NCI-H2171 treated with DMSO at 0.1 percent for 48 hours (cell line): Measurements from ENCODE around the gene MGMT.

Source experiments
- DNase-seq: peaks from one replicate; lab custom pipeline; 2025; lab: John Stamatoyannopoulos, UW

MGMT gene

DNA sequence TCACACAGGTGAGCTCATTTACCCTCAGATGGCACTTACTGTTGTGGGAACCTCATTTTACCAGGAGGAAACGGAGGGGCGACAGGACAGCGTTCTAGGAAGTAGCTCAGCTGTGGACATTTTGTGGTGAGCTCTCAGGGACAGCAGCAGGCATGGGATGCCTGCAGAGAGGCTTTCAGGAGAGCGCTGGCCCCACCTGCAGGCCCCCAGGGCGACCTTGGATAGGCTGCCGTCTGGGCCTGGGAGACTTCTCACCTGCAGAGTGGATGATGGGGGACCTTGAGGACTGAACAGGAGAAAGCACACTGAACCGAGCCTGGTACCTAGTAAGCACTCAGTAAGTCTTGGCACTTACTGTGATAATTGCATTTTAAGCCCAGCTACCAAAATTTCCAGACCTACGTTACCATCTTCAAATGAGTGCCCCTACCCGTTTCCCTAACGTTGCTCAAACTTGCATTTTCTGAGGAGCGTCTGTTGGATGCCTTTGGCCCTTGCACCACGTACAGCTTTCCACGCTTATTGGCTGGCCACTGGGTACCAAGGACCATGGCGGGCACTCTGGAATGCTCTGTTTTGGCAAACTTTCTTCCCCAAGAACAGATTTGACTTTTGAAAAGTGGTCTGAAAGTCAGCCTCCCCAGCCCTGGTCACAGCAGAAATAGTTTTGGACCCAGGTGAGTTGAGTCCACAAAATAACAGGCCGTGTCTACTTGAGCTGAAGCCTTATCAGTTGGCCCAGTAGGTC lies 273.7 kb downstream of the MGMT start:
- DNase-seq, result no peak

DNA sequence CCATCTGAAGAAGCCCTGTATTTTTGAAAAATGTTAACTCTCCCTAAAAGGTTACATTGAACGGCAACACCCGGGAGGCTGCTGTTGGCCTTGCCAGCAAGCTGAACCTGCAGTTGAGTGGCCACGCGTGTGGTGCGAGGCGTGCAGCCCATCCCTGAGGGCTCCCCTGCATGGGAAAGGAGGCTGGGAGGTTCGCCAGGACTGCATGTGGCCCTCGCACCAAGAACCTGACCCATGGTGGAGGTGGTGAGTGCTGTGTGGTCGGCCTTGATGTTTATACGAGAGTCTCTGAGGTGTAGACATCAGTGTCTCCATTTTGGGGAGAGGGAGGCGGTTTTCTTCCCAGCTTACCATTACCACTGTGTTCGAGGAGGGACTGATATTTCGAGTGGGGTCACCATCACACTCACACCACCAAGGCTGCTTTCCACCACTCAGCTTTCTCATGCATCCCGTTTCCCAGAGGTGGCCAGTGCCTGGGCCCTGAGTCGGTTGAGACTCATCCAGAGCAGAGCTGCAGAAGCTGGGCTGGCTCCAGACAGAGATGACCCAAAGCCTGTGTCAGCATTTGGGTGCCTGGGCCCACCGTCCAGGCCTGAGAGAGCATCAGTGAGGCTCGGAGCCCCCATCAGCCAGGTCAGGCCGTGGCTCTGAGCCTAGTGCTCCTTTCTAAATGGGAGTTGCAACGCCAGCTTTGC lies 274.4 kb downstream of the MGMT start:
- DNase-seq, result no peak

DNA sequence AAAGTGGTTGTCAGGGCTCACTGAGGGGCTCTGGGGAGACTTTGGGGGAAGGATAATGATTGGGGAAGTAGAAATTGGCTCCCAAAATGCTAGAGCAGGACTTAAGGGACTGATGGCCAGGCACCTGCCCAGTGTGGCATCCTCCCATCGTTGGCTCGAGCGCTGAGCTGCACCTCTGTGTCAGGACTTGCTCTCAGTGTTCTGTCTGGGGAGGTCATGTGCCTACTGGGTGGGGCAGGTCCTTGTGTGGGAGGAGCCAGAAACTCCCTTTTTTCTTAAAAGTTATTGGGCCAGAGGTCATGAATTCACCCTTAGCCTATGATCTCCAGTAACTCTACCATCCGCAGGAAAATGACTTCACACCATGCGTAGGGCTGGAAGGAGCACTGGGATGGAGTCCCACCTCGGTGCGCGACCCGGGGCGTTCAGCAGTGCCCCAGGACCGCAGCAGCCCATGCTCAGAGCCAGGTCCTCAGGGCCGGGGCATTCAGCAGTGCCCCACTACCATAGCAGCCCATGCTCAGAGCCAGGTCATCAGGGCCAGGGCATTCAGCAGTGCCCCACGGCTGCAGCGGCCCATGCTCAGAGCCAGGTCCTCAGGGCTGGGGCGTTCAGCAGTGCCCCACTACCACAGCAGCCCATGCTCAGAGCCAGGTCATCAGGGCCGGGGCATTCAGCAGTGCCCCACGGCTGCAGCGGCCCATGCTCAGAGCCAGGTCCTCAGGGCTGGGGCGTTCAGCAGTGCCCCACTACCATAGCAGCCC lies 275.1 kb downstream of the MGMT start:
- no peak for DNase-seq

DNA sequence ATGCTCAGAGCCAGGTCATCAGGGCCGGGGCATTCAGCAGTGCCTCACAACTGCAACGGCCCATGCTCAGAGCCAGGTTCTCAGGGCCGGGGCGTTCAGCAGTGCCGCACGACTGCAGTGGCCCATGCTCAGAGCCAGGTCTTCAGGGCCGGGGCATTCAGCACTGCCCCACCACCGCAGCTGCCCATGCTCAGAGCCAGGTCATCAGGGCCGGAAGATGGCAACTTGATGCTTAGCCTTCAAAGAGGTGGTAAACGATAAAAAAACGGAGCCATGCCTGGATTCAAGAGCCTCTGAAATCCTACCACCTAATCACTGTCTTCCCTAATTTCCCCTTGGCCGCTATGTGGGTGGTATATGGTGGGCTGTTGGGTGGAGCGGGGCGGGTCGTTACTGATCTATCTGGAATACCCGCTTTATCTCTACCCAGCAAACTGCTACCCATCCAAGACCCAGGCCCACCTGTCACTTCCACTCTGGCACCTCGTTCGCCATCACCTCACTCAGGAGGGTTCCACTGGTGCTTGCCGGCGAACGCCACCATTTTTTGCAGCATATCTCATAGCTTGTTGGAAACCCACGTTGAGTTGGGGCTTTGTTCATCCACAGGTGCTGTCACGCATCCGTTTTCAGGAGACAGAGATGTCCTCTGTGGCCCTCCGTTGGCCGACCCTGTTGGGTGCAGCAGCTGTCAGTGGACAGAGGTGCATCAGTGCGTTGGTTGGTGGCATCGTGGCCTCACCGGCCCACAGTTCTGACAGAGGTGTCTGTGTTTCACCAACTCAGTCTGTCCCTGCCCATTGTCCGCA lies 275.9 kb downstream of the MGMT start:
- DNase-seq, result no peak

DNA sequence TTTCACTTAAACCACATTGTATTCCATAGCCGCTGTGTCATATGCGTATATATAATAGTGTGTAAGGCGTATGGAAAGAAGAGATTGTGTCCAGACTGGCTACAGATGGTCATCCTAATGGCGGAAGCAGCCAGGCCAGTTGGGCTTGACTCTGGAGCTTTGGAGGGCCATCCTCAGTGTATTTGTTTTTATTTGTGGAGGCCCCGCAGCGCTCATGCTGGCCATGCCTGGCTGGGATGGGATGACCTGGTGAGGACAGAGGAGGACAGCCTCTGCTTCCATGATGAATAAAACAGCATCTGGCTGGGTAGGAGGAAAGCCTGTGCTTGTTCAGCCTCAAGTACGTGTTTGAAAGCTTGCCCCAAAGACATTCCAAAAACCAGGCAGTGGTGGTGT lies 276.7 kb downstream of the MGMT start:
- DNase-seq, result no peak

DNA sequence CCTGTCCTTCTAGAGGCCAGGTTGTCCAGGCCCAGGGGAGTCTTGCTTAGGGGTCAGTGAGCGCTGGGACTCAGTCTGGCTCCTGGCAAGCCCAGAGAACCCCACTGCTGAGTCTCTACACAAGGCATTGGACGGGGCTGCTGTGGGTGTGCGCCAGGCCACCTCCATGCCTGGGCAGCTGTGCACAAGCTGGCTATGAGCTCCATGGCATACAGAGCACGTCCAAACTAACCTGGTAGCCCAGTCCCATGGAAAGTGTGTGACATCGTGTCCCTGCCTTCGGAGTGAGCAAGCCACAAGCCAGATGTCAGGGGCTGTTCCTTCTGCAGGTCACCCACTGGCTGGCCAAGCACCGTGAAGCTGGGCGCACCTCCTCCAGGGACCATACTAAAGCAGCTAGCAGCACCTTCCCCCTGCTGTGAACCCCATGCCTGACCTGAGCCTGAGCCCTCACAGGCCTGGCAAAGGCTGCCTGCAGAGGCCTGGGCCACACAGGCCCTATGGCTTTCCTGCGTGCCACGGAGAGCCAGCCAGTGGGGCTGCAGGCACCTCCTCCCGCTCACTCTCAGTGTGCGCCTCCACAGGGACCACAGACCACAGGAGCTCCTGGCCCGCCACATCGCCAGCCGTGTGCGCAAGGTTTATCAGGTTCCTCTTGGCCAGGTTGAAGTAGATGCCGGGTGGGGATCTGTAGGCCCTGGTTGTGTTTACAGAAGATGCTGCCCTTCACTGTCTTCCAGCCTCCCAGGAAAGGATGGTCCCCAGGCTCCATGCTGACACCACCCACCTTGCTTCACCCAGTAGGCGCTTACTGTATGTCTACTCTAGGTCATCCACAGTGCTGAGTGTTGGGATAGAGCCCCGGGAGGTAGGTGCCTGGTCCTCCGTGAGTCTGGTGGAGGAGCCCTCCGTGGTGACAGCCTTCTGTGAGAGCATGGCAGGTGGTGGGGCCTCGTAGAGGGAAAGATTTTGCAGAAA lies 277.4 kb downstream of the MGMT start:
- no peak for DNase-seq

DNA sequence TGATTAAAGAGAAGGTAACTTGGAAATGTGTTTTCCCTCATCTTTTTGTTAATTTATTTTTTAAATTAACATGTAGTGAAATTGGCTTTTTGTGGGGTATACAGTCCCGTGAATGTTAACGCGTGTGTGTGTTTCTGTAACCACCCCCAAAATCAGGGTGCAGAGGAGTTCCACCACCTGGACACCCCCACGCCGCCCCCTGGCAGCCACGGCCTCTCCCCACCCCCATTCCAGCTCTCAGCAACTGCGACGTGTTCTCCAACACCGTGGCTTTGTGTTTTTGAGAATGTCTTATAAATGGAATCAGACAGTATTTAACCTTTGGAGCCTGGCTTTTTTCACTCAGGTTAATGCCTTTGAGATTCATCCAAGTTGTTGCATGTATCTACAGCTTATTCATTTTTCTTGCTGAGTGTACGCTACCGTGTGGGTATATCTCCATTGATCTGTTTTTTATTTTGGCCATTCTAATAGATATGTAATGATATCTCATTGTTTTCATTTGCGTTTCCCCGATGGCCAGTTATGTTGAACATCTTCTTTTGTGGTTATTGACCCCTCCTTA lies 278.2 kb downstream of the MGMT start:
- no peak for DNase-seq

DNA sequence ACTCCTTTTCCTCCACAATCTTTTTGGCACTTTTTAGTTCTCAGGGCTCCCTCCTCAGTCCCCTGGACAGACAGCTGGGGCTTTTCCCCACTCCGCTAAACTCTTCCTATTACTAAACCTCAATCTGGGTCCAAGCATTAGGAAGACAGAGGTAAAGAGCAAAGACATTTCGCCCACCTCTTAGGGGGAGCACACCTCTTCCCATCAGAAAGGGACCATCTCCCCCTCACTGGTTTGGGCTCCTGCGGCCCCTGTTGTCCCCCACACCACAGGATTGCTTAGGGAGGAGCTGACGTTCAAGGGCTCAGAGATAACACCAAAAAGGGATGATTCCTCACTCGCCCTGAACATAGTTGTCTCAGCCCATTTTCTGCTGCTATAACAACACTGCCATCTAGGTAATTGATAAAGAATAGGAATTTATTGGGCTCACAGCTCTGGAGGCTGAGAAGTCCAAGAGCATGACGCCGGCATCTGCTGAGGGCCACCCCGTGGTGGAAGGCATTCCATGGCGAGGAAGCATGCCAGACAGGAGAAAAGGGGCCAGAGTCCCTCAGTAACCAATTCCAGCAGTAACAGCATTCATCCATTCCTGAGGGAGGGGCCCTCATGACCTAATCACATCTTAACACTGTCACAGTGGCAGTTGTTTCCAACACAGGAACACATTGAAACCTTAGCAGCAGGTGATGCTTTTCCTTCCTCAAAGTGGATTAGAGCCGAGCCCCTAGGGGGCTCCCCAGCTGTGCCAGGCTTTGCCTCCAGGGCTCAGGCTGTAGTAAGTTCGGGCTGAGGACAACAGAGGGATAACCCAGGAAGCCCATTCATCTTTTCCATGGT lies 287.4 kb downstream of the MGMT start:
- no peak for DNase-seq

DNA sequence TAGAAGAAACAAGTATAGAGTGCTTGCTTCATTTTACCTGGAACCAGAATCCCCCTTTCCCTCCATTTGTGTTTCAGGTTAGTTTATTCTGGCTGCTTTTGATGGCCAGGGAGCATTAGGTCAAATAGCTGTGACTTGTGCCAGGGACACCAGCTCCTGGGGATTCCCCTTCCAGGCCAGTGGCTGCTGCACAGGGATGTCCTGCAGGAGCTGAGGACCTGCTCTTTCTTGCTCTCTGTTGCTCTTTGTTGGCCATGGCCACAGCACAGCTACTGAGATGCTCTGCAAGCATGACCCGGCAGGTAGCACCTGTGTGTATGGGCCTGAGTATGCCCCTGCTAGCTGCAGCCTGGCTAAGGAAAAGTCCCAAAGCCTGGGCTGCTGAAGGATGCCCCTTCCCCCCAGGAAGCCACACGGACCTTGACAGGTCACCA lies 288.1 kb downstream of the MGMT start:
- no peak for DNase-seq

DNA sequence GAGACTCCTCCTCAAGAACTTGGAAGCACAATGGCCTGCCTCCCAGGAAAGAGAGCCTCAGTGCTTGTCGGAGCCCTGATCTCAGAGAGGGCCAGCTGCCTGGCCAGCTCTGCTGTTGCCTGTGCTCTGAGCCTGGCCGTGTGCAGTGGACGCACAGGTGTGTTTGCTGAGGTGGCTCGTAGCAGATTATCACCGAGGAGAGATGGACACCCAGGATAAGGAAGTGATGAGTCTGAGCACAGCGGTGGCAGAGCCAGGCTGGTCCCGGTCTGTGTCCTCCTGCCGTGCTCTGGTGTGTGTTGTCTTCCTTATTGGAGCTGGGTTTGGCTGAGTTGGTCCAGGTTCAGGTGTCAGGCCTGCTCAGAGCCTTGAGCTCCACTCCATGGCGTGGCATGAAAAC lies 288.6 kb downstream of the MGMT start:
- no peak for DNase-seq

DNA sequence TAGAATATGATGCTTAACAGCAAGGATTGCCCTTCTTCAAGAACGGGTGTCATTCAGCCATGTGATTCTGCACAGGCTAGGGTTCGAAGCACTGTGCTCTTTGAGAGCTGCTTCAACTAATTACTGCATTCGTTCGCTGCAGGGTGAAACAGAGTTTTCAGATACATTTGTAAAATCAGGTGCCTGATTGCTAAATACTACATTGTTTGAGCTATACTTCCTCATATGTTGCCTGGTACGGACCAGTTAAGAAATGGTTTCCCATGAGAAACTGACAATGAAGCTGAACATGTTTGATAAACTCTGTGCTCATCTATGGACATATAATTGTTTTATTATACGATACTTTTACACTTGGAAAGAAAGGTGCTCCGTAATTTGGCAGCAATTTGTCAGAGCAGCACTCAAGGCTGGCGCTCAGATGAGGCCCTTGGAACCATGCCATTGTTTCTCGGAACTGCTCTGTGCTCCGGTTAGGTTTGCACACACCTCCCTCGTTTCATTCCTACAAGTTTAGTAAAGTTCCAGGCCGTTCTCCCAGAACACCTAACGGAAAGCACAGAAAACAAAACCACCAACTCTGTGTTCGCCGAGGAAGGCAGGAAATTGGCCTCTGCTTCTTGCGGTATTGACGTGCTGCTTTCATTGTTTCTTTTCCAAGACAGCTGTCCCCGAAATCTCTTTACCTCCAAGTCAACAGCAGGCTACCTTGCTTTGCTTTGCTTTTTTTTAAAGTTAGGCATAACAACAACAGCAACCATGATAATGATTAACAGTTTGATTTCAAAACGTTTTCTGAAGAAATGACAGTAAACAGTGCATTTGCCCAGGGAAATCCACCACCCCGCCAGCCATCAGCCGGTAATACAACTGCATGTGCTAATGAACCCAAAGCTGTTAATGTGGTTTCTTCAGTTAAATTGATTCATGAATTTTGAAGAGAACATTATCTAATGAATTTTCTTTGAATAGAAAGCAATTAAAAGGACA lies 290.2 kb downstream of the MGMT start:
- DNase-seq, result peak; percentile 63

DNA sequence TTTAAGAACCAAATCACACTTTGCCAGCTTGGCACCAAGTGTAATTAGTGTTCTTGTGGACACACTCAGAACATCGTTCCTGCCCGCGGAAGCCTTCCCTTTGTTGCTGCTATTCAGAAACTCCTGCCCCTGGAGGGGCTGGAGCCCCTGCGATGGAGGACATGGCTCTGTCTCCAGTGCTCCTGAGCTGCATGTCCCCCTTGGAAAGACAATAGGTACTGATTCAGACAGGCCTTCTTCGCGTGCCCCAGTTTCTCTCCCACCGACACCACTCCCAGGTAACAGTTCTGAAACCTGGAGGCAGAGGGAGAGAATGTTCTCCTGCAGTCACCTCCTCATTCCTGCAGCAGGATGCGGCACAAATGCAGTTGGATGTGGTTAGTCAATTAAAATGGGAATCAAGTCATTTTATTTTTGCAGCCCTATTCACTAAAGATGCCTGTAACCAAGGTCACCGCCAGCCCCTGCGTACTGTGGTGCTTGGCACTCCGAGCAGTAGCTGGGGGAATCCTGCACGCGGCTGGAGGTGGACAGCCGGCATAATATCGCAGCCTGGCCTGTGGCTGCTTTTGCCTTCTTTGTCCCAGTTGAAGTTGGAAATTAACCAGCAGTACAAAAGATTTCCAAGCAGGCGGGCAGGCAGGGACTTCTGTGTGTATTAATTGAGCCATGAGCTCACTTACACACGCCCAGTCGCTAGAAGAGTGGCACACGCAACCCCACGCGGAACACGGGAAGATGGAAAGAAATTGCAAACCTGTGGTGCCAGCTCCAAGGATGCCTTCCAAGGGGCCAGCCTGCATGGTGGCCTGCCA lies 291.4 kb downstream of the MGMT start:
- no peak for DNase-seq

DNA sequence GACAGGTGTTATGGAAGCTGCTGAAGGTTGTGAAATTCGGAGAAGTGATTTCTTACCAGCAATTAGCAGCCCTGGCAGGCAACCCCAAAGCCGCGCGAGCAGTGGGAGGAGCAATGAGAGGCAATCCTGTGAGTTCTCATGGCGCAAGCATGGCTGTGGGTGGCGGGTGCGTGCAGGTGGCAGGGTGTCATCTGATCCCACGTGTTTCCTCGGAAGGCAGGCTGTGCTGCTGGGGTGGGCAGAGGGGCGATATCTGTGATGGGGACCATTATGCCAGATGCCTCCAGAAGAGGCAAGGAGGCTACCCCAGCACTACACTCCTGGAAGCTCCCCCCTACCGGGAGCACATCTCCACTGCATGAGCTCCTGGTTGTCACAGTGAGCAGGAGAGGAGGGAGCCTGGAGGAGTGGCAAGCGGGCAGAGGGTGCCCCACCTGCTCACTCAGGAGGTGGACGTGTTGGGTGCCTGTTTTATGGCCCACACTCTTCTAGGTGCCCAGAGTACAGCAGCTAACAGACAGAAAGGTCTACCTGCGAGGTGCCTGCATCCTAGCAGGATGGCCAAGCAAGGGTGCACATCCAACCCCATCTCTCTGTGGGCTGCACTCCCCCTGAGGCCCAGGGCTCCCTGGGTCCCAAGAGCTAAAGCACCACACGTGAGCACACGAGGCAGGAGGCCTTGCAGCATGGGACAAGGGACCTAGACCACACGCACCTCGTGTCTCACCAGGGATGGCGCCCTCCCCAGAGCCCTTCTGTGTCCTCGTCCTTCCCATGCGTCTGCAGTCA lies 292.4 kb downstream of the MGMT start:
- DNase-seq, result peak; percentile 72

DNA sequence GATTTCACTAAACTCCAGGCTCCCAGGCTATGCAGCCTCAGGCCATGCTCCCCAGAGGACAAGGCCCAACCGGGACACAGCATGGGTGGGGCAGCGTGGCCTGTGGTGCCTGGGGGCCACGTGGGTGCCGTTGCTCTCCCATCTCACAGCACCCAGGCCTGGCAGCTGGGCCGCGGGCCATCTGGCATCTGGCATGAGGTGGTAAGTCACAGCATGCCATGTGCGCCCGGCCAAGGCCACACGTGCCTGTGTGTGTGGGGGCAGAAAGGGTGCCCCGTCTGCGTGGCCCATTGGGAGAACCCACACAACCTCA lies 292.9 kb downstream of the MGMT start:
- no peak for DNase-seq

DNA sequence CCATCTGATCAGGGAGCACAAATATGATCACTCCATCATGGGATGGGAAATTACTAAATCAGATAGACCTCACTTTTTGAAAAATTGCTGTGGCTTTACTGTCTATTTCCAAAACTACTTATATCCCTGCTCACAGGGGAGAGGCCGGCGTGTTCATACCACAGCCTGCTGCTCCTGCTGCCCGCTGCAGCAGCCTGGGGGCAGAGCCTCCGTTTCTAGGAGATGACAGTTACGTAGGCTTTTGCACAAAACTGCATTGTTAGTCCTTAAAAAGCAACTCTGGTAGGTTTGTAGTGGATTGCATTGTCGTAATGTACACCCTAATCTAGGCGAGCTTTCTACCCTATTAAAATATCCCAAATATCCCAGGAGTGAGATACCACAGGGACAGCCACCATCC lies 293.4 kb downstream of the MGMT start:
- DNase-seq, result no peak

DNA sequence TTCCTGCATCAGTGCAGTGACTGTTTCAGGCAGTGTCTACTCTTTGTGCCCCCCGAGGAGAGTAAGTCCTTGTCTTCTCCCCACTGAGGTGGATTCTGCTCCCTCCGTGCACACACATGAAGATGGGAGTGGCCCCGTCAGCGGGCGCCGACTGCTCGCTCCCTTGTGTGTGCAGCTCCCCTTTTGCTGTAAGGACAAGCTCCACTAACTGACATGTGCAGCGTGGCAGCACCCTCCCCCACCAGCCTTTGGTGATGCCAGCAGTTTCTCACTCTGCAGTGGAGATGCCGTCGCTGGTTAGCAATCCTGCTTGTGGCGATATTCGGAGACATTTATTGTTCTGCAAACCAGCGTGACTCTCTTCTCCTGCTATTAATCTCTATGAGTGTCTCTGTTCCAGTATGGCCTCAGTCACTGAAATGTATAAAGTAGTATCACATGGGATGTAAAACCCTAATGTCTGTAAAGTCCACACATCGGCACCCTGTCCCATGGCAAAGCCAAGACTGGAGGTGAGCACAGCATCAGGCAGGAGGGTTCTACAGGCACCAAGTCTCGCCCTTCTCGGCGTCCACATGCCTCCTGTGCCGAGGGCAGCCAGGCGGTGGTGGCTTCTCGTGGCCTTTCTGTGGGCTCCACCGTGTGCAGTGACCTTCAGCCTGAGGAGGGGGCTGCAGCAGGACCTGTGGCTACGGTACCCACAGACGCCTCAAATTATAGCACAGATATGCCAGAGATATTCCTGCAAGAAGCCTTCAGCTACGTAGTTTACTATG lies 294.3 kb downstream of the MGMT start:
- DNase-seq, result no peak
